Kidney epithelial cell (primary cell): ENCODE results near the gene ADORA3. TPM values are rescaled to one million over a fixed set of nuclear protein-coding genes. Genes with fewer than 3 reads are reported as not detected.

Experiments used
- DNase-seq: peaks from one replicate; pipeline ENCODE4 v3.0.0-alpha.2; 2010; ENCODE audit warnings: low read depth
- H3K27me3 ChIP-seq: 2 replicates; pipeline ENCODE4 v1.6.0; 2011; ENCODE audit warnings: low read length; ENCODE audit not compliant: control insufficient read depth, insufficient read depth
- H3K36me3 ChIP-seq: 2 replicates; pipeline ENCODE4 v1.5.1; 2011; ENCODE audit warnings: low read length; ENCODE audit not compliant: control insufficient read depth, insufficient read depth
- H3K4me3 ChIP-seq: 2 replicates; pipeline ENCODE4 v1.5.1; 2011; ENCODE audit warnings: low read depth, mild to moderate bottlenecking, control low read depth, low read length
- CTCF ChIP-seq: IDR thresholded peaks from 2 replicates; pipeline ENCODE4 v1.5.1; 2011; ENCODE audit warnings: mild to moderate bottlenecking, moderate library complexity, low read length, control low read depth, inconsistent platforms; ENCODE audit not compliant: insufficient read depth, poor library complexity, severe bottlenecking
- total RNA-seq: library from RNA; depleted of rRNA; stranded (reverse); fragments of >200 nt; gene quantifications from 2 replicates; pipeline ENCODE4 v1.2.3, GENCODE V29; 2015

Gene ADORA3
- total RNA-seq, 1 donor from 2014 or later = not detected

GRCh38 chr1:111541721-111542120, 38.3 kb upstream of the ADORA3 start:
- no peaks in the 10 kb centered on the region for H3K36me3 ChIP-seq
- H3K4me3 ChIP-seq = no peak overlapping the region
- no peak for DNase-seq
- no peak for TF ChIP-seq CTCF
- no peaks in the 10 kb centered on the region for H3K27me3 ChIP-seq

- TF ChIP-seq CTCF = no peak
- DNase-seq = no peak
- no peaks in the 10 kb centered on the region for H3K27me3 ChIP-seq
- no peak overlapping the region for H3K4me3 ChIP-seq
- no peaks in the 10 kb centered on the region for H3K36me3 ChIP-seq
Observed at GRCh38 chr1:111540928-111541327, 37.5 kb upstream of the ADORA3 start.

- Histone ChIP-seq H3K36me3 (no peaks in the 10 kb centered on the region), H3K4me3 (no peak overlapping the region), H3K27me3 (no peaks in the 10 kb centered on the region)
- TF ChIP-seq CTCF = no peak
- no peak for DNase-seq
Observed at GRCh38 chr1:111538343-111539025, 35.1 kb upstream of the ADORA3 start.

GRCh38 chr1:111535256-111536191, 32.1 kb upstream of the ADORA3 start:
- no peaks in the 10 kb centered on the region for H3K27me3 ChIP-seq
- no peak for TF ChIP-seq CTCF
- no peak for DNase-seq
- H3K4me3 ChIP-seq = no peak overlapping the region
- H3K36me3 ChIP-seq = no peaks in the 10 kb centered on the region

- Histone ChIP-seq H3K4me3 (no peak overlapping the region), H3K36me3 (no peaks in the 10 kb centered on the region), H3K27me3 (no peaks in the 10 kb centered on the region)
- DNase-seq = no peak
- no peak for TF ChIP-seq CTCF
Observed at GRCh38 chr1:111520053-111520452, 16.6 kb upstream of the ADORA3 start.
